Measurements from ENCODE around the gene DMXL1. TPM values are rescaled to one million over a fixed set of nuclear protein-coding genes. Genes with fewer than 3 reads are reported as not detected.

Gene DMXL1
- total RNA-seq, 2 experiments from 2014 or later: 31.5 to 33.0 TPM

Other genes with a start within 250 kb of the DMXL1 start
- gene DTWD2, start 82.5 kb upstream of the DMXL1 start, total RNA-seq: 1 to 10 TPM; 1.3 to 1.6 TPM

Data from activated CD4-positive, alpha-beta memory T cell treated with anti-CD3 and anti-CD28 coated beads, Interleukin-2, amount 10 ng/mL, durations not matched to agents 7 days and 5 days (primary cell).